ENCODE results near the gene SUCO. TPM values are rescaled to one million over a fixed set of nuclear protein-coding genes. Genes with fewer than 3 reads are reported as not detected.
"Not testable (repeated sequence)": the region's sequence is repeated elsewhere in the genome, so short reads cannot be mapped to it uniquely, and the experiment has no call there.

SUCO gene
- total RNA-seq, 4 donors from 2014 or later = 23.9 to 49.4 (median 34.5) TPM

- Histone ChIP-seq H3K27ac (no peak overlapping the region), H3K9me3 (no peaks in the 10 kb centered on the region), H3K4me3 (no peak overlapping the region), H3K27me3 (peaks cover 4% of the 10 kb centered on the region), H3K4me1 (no peaks in the 10 kb centered on the region), H3K36me3 (no peaks in the 10 kb centered on the region)
- DNase-seq (ENCODE audit: low spot score in 2 of 2) = no peak
- no peak for TF ChIP-seq POLR2A (IDR thresholded peaks at IDR 0.05)
- TF ChIP-seq POLR2AphosphoS5 (IDR thresholded peaks at IDR 0.05) = no peak
- TF ChIP-seq CTCF (IDR thresholded peaks at IDR 0.05) = no peak
- TF ChIP-seq EP300 (IDR thresholded peaks at IDR 0.05) = no peak
- WGBS = 64% methylated on average over 4 of the region's 4 CpGs
Observed at GRCh38 chr1:172487550-172487949, 45.4 kb upstream of the SUCO start.

GRCh38 chr1:172488393-172488792 is 44.6 kb upstream of the SUCO start:
- Histone ChIP-seq H3K9me3 (no peaks in the 10 kb centered on the region), H3K4me1 (no peaks in the 10 kb centered on the region), H3K4me3 (no peak overlapping the region), H3K27ac (no peak overlapping the region), H3K36me3 (no peaks in the 10 kb centered on the region), H3K27me3 (peaks cover 4% of the 10 kb centered on the region)
- TF ChIP-seq EP300 (IDR thresholded peaks at IDR 0.05) (no peak), POLR2A (IDR thresholded peaks at IDR 0.05) (no peak), POLR2AphosphoS5 (IDR thresholded peaks at IDR 0.05) (no peak), CTCF (IDR thresholded peaks at IDR 0.05) (no peak)
- 93% methylated on average over 3 of the region's 3 CpGs for WGBS
- DNase-seq (ENCODE audit: low spot score in 2 of 2) = no peak

- 78% methylated on average over 3 of the region's 3 CpGs for WGBS
- Histone ChIP-seq H3K9me3 (no peaks in the 10 kb centered on the region), H3K4me1 (no peaks in the 10 kb centered on the region), H3K27ac (no peak overlapping the region), H3K4me3 (no peak overlapping the region), H3K27me3 (peaks cover 4% of the 10 kb centered on the region), H3K36me3 (no peaks in the 10 kb centered on the region)
- TF ChIP-seq POLR2A (IDR thresholded peaks at IDR 0.05) (no peak), EP300 (IDR thresholded peaks at IDR 0.05) (no peak)
- no peak for DNase-seq (ENCODE audit: low spot score in 2 of 2)
Observed at GRCh38 chr1:172489847-172490246, 43.1 kb upstream of the SUCO start.

- no peak for TF ChIP-seq POLR2A (IDR thresholded peaks at IDR 0.05)
- TF ChIP-seq CTCF (IDR thresholded peaks at IDR 0.05) = no peak
- no peak for TF ChIP-seq POLR2AphosphoS5 (IDR thresholded peaks at IDR 0.05)
- TF ChIP-seq EP300 (IDR thresholded peaks at IDR 0.05) = no peak
- Histone ChIP-seq H3K4me3 (no peak overlapping the region), H3K27me3 (peaks cover 4% of the 10 kb centered on the region), H3K4me1 (peaks cover 14% of the 10 kb centered on the region), H3K27ac (no peak overlapping the region), H3K36me3 (no peaks in the 10 kb centered on the region), H3K9me3 (no peaks in the 10 kb centered on the region)
- no peak for DNase-seq (ENCODE audit: low spot score in 2 of 2)
- 64% methylated on average over 1 of the region's 1 CpG for WGBS
Observed at GRCh38 chr1:172492421-172492820, 40.5 kb upstream of the SUCO start.

GRCh38 chr1:172494166-172494565 is 38.8 kb upstream of the SUCO start:
- no peaks in the 10 kb centered on the region for H3K36me3 ChIP-seq
- no peak overlapping the region for H3K4me3 ChIP-seq
- H3K27ac ChIP-seq = no peak overlapping the region
- no peaks in the 10 kb centered on the region for H3K9me3 ChIP-seq
- peaks cover 31% of the 10 kb centered on the region for H3K4me1 ChIP-seq
- DNase-seq (ENCODE audit: low spot score in 2 of 2) = no peak
- peaks cover 4% of the 10 kb centered on the region for H3K27me3 ChIP-seq
- TF ChIP-seq CTCF (IDR thresholded peaks at IDR 0.05) (no peak), EP300 (IDR thresholded peaks at IDR 0.05) (no peak), POLR2AphosphoS5 (IDR thresholded peaks at IDR 0.05) (no peak)
- 95% methylated on average over 2 of the region's 2 CpGs for WGBS

GRCh38 chr1:172496127-172496526 is 36.8 kb upstream of the SUCO start:
- not testable (repeated sequence) for DNase-seq (ENCODE audit: low spot score in 2 of 2); H3K36me3 ChIP-seq; H3K4me3 ChIP-seq; H3K9me3 ChIP-seq; H3K27me3 ChIP-seq; H3K27ac ChIP-seq
- peaks cover 46% of the 10 kb centered on the region for H3K4me1 ChIP-seq
- WGBS = 90% methylated on average over 5 of the region's 5 CpGs
